WTC11 (cell line): ENCODE results near the gene SETD2. TPM values are rescaled to one million over a fixed set of nuclear protein-coding genes. Genes with fewer than 3 reads are reported as not detected.

Experiments used
- ATAC-seq: fragments of 200-7000 bp; cut with Tn5 transposase; 2 replicates; pipeline ENCODE4 v1.10.0; 2021; ENCODE audit warnings: mild to moderate bottlenecking, moderate library complexity
- CTCF ChIA-PET: fragments of 300-600 bp; sonication (Branson Sonifier 250); formaldehyde crosslinking; loops from one replicate; lab custom pipeline; 2021; ENCODE audit warnings: antibody characterized with exemption; lab: Charles Lee
- POLR2A ChIA-PET: fragments of 350-600 bp; sonication (Branson Sonifier 250); formaldehyde crosslinking; loops from one replicate; lab custom pipeline; 2021; ENCODE audit warnings: antibody characterized with exemption; lab: Charles Lee
- DNase-seq: peaks from one replicate; pipeline ENCODE4 v3.0.0; 2021; ENCODE audit warnings: low spot score
- H3K27ac Mint-ChIP-seq: 2 replicates; pipeline ENCODE4 v1.8.0; 2021; ENCODE audit warnings: mixed read lengths
- H3K27me3 Mint-ChIP-seq: 2 replicates; pipeline ENCODE4 v1.8.0; 2021; ENCODE audit warnings: low read depth, mild to moderate bottlenecking, moderate library complexity, mixed read lengths
- H3K36me3 Mint-ChIP-seq: 2 replicates; pipeline ENCODE4 v1.8.0; 2021; ENCODE audit warnings: mixed read lengths
- H3K4me1 Mint-ChIP-seq: 2 replicates; pipeline ENCODE4 v1.8.0; 2022; ENCODE audit warnings: mixed read lengths
- H3K4me3 Mint-ChIP-seq: 2 replicates; pipeline ENCODE4 v1.8.0; 2021; ENCODE audit warnings: mild to moderate bottlenecking, moderate library complexity, mixed read lengths
- H3K9me3 Mint-ChIP-seq: 2 replicates; pipeline ENCODE4 v1.8.0; 2021; ENCODE audit warnings: mixed read lengths
- ATF3 ChIP-seq: sonication (generic); formaldehyde crosslinking; conservative IDR thresholded peaks from 2 replicates; pipeline ENCODE4 v1.8.1; 2022; ENCODE audit warnings: mild to moderate bottlenecking, missing genetic modification reagents
- ELF4 ChIP-seq: sonication (generic); formaldehyde crosslinking; IDR thresholded peaks from 2 replicates; pipeline ENCODE4 v1.8.1; 2022; ENCODE audit warnings: low read depth, mild to moderate bottlenecking, moderate library complexity, missing genetic modification reagents
- IRF1 ChIP-seq: sonication (generic); formaldehyde crosslinking; IDR thresholded peaks from 2 replicates; pipeline ENCODE4 v1.8.0; 2023; ENCODE audit warnings: missing genetic modification reagents
- PREB ChIP-seq: sonication (generic); formaldehyde crosslinking; IDR thresholded peaks from 2 replicates; pipeline ENCODE4 v1.8.1; 2022; ENCODE audit warnings: mild to moderate bottlenecking, missing genetic modification reagents, moderate library complexity, borderline replicate concordance
- ZBTB21 ChIP-seq: sonication (generic); formaldehyde crosslinking; IDR thresholded peaks from 2 replicates; pipeline ENCODE4 v1.8.1; 2023; ENCODE audit warnings: mild to moderate bottlenecking, missing genetic modification reagents, borderline replicate concordance
- ZNF138 ChIP-seq: sonication (generic); formaldehyde crosslinking; conservative IDR thresholded peaks from 2 replicates; pipeline ENCODE4 v1.8.1; 2022; ENCODE audit warnings: mild to moderate bottlenecking, moderate library complexity, missing genetic modification reagents
- ZNF281 ChIP-seq: sonication (generic); formaldehyde crosslinking; IDR thresholded peaks from 2 replicates; pipeline ENCODE4 v1.8.0; 2023; ENCODE audit warnings: mild to moderate bottlenecking, missing genetic modification reagents
- ZNF416 ChIP-seq: fragments of 250-450 bp; sonication (Bioruptor Pico); IDR thresholded peaks from 2 replicates; pipeline ENCODE4 v1.9.0; 2021; ENCODE audit warnings: mild to moderate bottlenecking, inconsistent platforms
- ZNF425 ChIP-seq: fragments of 250-450 bp; sonication (Bioruptor Pico); conservative IDR thresholded peaks from 2 replicates; pipeline ENCODE4 v1.9.0; 2021; ENCODE audit warnings: mild to moderate bottlenecking
- total RNA-seq: library from RNA; stranded (reverse); gene quantifications from 3 replicates; pipeline ENCODE4 v1.2.3, GENCODE V29; 2021
- TF ChIP-seq, protein P1 (sequence below): fragments of 250-450 bp; sonication (Bioruptor Pico); IDR thresholded peaks from 2 replicates; pipeline ENCODE4 v1.9.0; 2021; ENCODE audit warnings: mild to moderate bottlenecking

SETD2 gene
- total RNA-seq, 1 experiment from 2014 or later: 39.8 TPM

DNA sequence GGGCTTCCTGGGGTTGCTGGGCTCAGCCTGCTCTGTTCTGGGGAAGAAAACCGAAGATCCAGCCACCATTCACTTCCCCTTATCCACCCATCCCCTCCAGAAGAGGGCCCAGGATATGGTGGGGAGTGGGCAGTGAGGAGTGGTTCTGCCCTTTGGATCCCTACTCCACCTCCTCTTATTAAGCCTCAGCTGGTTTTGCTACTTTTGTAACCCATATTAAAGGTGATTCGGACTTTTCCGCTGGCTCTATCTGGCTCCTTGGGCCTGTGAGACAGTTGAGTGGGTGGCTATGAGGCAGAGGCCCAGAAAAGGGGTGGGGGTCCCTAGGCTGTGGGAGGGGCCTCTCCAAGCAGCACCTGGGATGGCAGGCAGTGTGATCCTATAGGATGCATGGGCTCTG lies 150.7 kb downstream of the SETD2 start:
- no peak overlapping the region; the same call in 1 of the 2 replicates for H3K27ac Mint-ChIP-seq
- ATAC-seq (no peak), DNase-seq (no peak)
- no peaks in the 10 kb centered on the region for H3K27me3 Mint-ChIP-seq
- no peak overlapping the region for H3K4me3 Mint-ChIP-seq
- TF ChIP-seq ZBTB21 (CRISPR knock-in tag) (no peak), ELF4 (no peak), IRF1 (CRISPR knock-in tag) (no peak), ZNF425 (CRISPR knock-in tag) (no peak), ZNF138 (CRISPR knock-in tag) (no peak), PREB (no peak), ZNF281 (CRISPR knock-in tag) (no peak), ZNF416 (CRISPR knock-in tag) (no peak)
- TF ChIP-seq, protein P1, sequence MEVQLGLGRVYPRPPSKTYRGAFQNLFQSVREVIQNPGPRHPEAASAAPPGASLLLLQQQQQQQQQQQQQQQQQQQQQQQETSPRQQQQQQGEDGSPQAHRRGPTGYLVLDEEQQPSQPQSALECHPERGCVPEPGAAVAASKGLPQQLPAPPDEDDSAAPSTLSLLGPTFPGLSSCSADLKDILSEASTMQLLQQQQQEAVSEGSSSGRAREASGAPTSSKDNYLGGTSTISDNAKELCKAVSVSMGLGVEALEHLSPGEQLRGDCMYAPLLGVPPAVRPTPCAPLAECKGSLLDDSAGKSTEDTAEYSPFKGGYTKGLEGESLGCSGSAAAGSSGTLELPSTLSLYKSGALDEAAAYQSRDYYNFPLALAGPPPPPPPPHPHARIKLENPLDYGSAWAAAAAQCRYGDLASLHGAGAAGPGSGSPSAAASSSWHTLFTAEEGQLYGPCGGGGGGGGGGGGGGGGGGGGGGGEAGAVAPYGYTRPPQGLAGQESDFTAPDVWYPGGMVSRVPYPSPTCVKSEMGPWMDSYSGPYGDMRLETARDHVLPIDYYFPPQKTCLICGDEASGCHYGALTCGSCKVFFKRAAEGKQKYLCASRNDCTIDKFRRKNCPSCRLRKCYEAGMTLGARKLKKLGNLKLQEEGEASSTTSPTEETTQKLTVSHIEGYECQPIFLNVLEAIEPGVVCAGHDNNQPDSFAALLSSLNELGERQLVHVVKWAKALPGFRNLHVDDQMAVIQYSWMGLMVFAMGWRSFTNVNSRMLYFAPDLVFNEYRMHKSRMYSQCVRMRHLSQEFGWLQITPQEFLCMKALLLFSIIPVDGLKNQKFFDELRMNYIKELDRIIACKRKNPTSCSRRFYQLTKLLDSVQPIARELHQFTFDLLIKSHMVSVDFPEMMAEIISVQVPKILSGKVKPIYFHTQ (CRISPR knock-in tag): no peak
- no peaks in the 10 kb centered on the region for H3K9me3 Mint-ChIP-seq
- H3K36me3 Mint-ChIP-seq: peaks cover 10% of the 10 kb centered on the region
- CTCF ChIA-PET: no interaction called here
- POLR2A ChIA-PET: no interaction called here
- H3K4me1 Mint-ChIP-seq: peaks cover 15% of the 10 kb centered on the region

DNA sequence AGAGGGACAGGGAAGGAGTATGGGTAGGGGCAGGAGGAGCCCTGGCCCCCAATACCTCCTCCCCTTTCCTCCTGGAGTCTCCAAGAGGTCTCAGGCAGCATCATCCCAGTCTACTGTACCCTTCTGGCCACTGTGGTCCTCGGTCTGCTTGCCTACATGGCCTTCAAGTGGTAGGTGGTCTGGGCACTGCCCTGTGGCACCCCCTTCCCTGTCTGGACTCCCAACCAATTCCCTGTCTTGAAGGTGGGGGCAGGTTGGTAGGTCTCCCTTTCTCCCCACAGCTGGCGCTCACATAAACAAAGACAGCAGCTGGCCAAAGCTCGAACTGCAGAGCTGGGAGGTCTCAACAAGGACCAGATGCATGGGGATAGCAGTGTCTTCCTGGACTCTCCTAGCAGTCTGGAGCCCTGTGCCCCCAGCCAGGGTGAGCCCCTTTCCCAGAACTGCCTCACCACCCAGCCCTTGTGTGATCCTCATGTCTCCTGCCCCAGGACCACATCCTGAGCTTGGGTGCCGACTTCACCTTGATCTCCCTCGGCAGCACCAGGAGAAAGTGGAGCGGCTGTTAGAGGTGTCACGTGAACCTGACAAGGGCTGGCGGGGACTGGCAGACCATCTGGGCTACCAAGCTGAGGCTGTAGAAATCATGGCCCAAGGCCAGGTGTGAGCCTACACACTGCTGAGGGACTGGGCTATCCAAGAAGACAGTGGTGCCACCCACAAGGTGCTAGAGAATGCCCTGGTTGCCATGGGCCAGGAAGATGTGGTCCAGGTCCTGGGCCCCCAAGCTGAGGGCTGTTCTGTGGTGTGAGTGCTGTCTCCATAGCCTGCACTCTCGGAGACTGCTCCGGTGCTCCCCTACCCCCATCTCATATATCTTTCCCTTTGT lies 151.3 kb downstream of the SETD2 start:
- TF ChIP-seq ATF3 (CRISPR knock-in tag): no peak
- TF ChIP-seq, all 79 proteins: peak for 0
- Mint-ChIP-seq H3K4me1 (peaks cover 13% of the 10 kb centered on the region), H3K4me3 (no peak overlapping the region)

More for the DNA sequence above, 151.3 kb downstream of the SETD2 start:
- POLR2A ChIA-PET: no interaction called here
- Mint-ChIP-seq H3K27ac (no peak overlapping the region), H3K9me3 (no peaks in the 10 kb centered on the region), H3K36me3 (peaks cover 7% of the 10 kb centered on the region), H3K27me3 (no peaks in the 10 kb centered on the region)
- CTCF ChIA-PET: no interaction called here
- DNase-seq: no peak
- no peak for ATAC-seq
